Esophagus squamous epithelium (tissue), 5 donors: ENCODE results near the gene RASGEF1C. TPM values are rescaled to one million over a fixed set of nuclear protein-coding genes. Genes with fewer than 3 reads are reported as not detected.

Source experiments
- DNase-seq: peaks from one replicate; lab custom pipeline; 2025; lab: John Stamatoyannopoulos, UW
- H3K27ac ChIP-seq, 4 donors: fragments of 200-600 bp; sonication (generic); one replicate each; pipeline ENCODE4 v1.5.1; 2016 to 2019; ENCODE audit warnings: mild to moderate bottlenecking in 1 of 4
- H3K27me3 ChIP-seq, 4 donors: fragments of 200-600 bp; sonication (generic); 1 replicate in 3 of 4; 2 replicates in 1 of 4; pipeline versions ENCODE4 v1.5.1 to v1.6.0; 2017 to 2021; ENCODE audit warnings: antibody characterized with exemption in 1 of 4
- H3K36me3 ChIP-seq, 3 donors: fragments of 200-600 bp; sonication (generic); one replicate each; pipeline ENCODE4 v1.5.1; 2016 to 2019
- H3K4me1 ChIP-seq, 3 donors: fragments of 200-600 bp; sonication (generic); one replicate each; pipeline ENCODE4 v1.5.1; 2017 to 2019
- H3K4me3 ChIP-seq, 4 donors: fragments of 200-600 bp; sonication (generic); 1 replicate in 3 of 4; 2 replicates in 1 of 4; pipeline ENCODE4 v1.5.1; 2016 to 2019; ENCODE audit warnings: mild to moderate bottlenecking in 2 of 4, moderate library complexity in 1 of 4
- H3K9me3 ChIP-seq, 3 donors: fragments of 200-600 bp; sonication (generic); one replicate each; pipeline ENCODE4 v1.5.1; 2016 to 2019
- CTCF ChIP-seq, 6 experiments: fragments of 450-650 bp in 4 of 6; fragments of 200-600 bp in 2 of 6; sonication (generic) in 2 of 6; IDR thresholded peaks; one replicate each; pipeline ENCODE4 v1.5.1; 2016 to 2019; ENCODE audit warnings: antibody characterized with exemption in 6 of 6, mild to moderate bottlenecking in 4 of 6, moderate library complexity in 4 of 6
- POLR2A ChIP-seq, 4 donors: fragments of 450-650 bp; IDR thresholded peaks; one replicate each; pipeline ENCODE4 v1.6.1; 2017; ENCODE audit warnings: antibody characterized with exemption in 4 of 4, mild to moderate bottlenecking in 4 of 4, moderate library complexity in 3 of 4
- WGBS, 2 donors: methylation state at CpG; one replicate each; pipeline ENCODE4 v1.1.5; 2018; 5-methylcytosine and 5-hydroxymethylcytosine counted together
- intact Hi-C: fragments of 100-400 bp; cut with DNase I; formaldehyde crosslinking; loops from one replicate; pipeline ENCODE4 v1.15.0; 2022
- total RNA-seq, 4 donors: library from RNA; depleted of rRNA; stranded (reverse); fragments of >200 nt; gene quantifications; one replicate each; pipeline ENCODE4 v1.1.0, GENCODE V29; 2016
- donor health status: DM: yes; HTN: yes; CAD: no.

RASGEF1C gene
- total RNA-seq, 4 donors from 2014 or later = 0.19 to 0.26 TPM; not detected in 2

- no peak overlapping the region for H3K4me3 ChIP-seq
- no peak for DNase-seq
- WGBS, 2 donors = 59 to 60% methylated on average over 1 to 7 of the region's 9 CpGs
- intact Hi-C loops = no loop called here
- peaks cover 0 to under 1% (median 0%) of the 10 kb centered on the region in 3 donors for H3K4me1 ChIP-seq
- TF ChIP-seq POLR2A (IDR thresholded peaks at IDR 0.05) = no peak
- no peak for TF ChIP-seq CTCF (IDR thresholded peaks at IDR 0.05)
- H3K9me3 ChIP-seq = no peaks in the 10 kb centered on the region
- H3K36me3 ChIP-seq = no peaks in the 10 kb centered on the region
- H3K27ac ChIP-seq = no peak overlapping the region
- H3K27me3 ChIP-seq = peaks cover 0 to 61% (median 0%) of the 10 kb centered on the region in 4 donors
Observed at GRCh38 chr5:180140571-180140970, 68.4 kb downstream of the RASGEF1C start.

GRCh38 chr5:180140079-180140554, 68.9 kb downstream of the RASGEF1C start:
- peaks cover 0 to 5% (median 3%) of the 10 kb centered on the region in 3 donors for H3K4me1 ChIP-seq
- intact Hi-C loops = no loop called here
- H3K9me3 ChIP-seq = no peaks in the 10 kb centered on the region
- TF ChIP-seq CTCF (IDR thresholded peaks at IDR 0.05) = no peak
- no peak for TF ChIP-seq POLR2A (IDR thresholded peaks at IDR 0.05)
- WGBS, 2 donors = 39% methylated on average over 5 of the region's 10 CpGs; no CpG with 5 or more reads in 1 of the 2 donors
- no peak overlapping the region for H3K4me3 ChIP-seq
- peaks cover 0 to 61% (median 0%) of the 10 kb centered on the region in 4 donors for H3K27me3 ChIP-seq
- H3K36me3 ChIP-seq = no peaks in the 10 kb centered on the region
- no peak for DNase-seq
- H3K27ac ChIP-seq = no peak overlapping the region

- Histone ChIP-seq H3K27me3 (peaks cover 0 to 61% (median 0%) of the 10 kb centered on the region in 4 donors), H3K9me3 (no peaks in the 10 kb centered on the region), H3K4me1 (peaks cover 0 to 8% (median 3%) of the 10 kb centered on the region in 3 donors), H3K36me3 (no peaks in the 10 kb centered on the region), H3K4me3 (no peak overlapping the region), H3K27ac (no peak overlapping the region)
- DNase-seq = no peak
- TF ChIP-seq POLR2A (IDR thresholded peaks at IDR 0.05) = no peak
- TF ChIP-seq CTCF (IDR thresholded peaks at IDR 0.05) = no peak
- 69% methylated on average over 6 of the region's 6 CpGs; no CpG with 5 or more reads in 1 of the 2 donors for WGBS, 2 donors
- intact Hi-C loops = no loop called here
Observed at GRCh38 chr5:180139731-180140055, 69.3 kb downstream of the RASGEF1C start.

- no peaks in the 10 kb centered on the region for H3K9me3 ChIP-seq
- H3K27me3 ChIP-seq = peaks cover 0 to 61% (median 0%) of the 10 kb centered on the region in 4 donors
- peaks cover 0 to 9% (median 3%) of the 10 kb centered on the region in 3 donors for H3K4me1 ChIP-seq
- H3K36me3 ChIP-seq = no peaks in the 10 kb centered on the region
- DNase-seq = no peak
- 43 to 56% methylated on average over 4 to 8 of the region's 11 CpGs for WGBS, 2 donors
- TF ChIP-seq CTCF (IDR thresholded peaks at IDR 0.05) (no peak), POLR2A (IDR thresholded peaks at IDR 0.05) (no peak)
- intact Hi-C loops = no loop called here
- H3K27ac ChIP-seq = no peak overlapping the region
- no peak overlapping the region for H3K4me3 ChIP-seq
Observed at GRCh38 chr5:180138976-180139730, 69.9 kb downstream of the RASGEF1C start.

DNA sequence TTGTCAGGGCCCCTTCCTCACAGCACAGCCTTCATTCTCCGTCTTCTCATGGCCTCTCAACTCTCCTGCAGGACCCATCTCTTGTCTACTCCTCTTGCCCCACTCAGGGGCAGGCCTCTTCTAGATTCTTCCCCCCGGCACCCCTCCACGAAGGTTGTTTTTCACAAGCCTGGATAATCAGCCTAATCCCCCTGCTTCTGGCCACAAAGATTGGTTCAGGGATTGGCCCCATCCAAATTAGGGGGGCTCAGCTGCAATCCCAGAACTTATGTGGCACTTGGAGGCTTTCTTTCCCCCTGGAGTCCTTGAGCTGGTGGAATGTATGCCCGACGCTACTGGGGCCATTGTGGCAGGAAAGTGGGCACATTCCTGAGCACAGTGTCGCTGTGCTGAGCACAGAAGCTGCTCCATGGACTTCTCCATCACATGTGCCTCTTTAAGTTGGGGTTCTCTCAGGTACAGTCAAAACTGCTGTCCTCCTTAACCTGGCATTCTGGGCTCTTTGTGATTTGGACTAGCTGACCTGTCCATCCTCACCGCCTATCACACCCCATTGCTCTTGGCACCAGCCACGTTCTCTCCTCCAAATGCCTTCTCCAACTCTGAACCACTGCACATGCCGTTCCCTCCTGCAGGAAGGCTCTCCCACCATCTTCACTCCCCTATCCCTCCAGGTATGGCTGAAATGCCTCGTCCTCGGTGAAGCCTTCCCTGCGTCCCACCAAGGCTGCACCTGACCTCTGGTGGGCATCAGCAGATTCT, 70.6 kb downstream of the RASGEF1C start:
- Histone ChIP-seq H3K9me3 (no peaks in the 10 kb centered on the region), H3K27ac (no peak overlapping the region), H3K27me3 (peaks cover 0 to 60% (median 0%) of the 10 kb centered on the region in 4 donors), H3K4me1 (peaks cover 0 to 16% (median 3%) of the 10 kb centered on the region in 3 donors), H3K36me3 (no peaks in the 10 kb centered on the region), H3K4me3 (no peak overlapping the region)
- DNase-seq = no peak
- WGBS, 2 donors = 62 to 72% methylated on average over 9 to 10 of the region's 12 CpGs
- intact Hi-C loops = no loop called here
- TF ChIP-seq CTCF (IDR thresholded peaks at IDR 0.05) = no peak
- TF ChIP-seq POLR2A (IDR thresholded peaks at IDR 0.05) = no peak
